Mucosa of rectum (tissue), 2 donors: Measurements from ENCODE around the gene SPAG4.

ENCODE experiments used
- H3K27ac ChIP-seq, 2 donors: one replicate each; pipeline ENCODE4 v1.7.0; 2013; ENCODE audit warnings: inconsistent platforms in 2 of 2, low read depth in 2 of 2, low read length in 2 of 2
- H3K27me3 ChIP-seq, 2 donors: one replicate each; pipeline ENCODE4 v1.7.0; 2013; ENCODE audit warnings: low read length in 2 of 2; ENCODE audit not compliant: control insufficient read depth in 2 of 2, insufficient read depth in 2 of 2
- H3K36me3 ChIP-seq, 2 donors: one replicate each; pipeline ENCODE4 v1.7.0; 2013; ENCODE audit warnings: low read length in 2 of 2; ENCODE audit not compliant: control insufficient read depth in 2 of 2, insufficient read depth in 2 of 2
- H3K4me1 ChIP-seq, 2 donors: one replicate each; pipeline ENCODE4 v1.7.0; 2013; ENCODE audit warnings: low read length in 2 of 2, mild to moderate bottlenecking in 1 of 2; ENCODE audit not compliant: control insufficient read depth in 2 of 2, insufficient read depth in 2 of 2
- H3K4me3 ChIP-seq, 2 donors: one replicate each; pipeline ENCODE4 v1.7.0; 2013; ENCODE audit warnings: low read length in 2 of 2
- H3K9ac ChIP-seq, 2 donors: one replicate each; pipeline ENCODE4 v1.7.0; 2013; ENCODE audit warnings: low read length in 2 of 2, low read depth in 1 of 2, mild to moderate bottlenecking in 1 of 2
- H3K9me3 ChIP-seq, 2 donors: one replicate each; pipeline ENCODE4 v1.7.0; 2013; ENCODE audit warnings: low read length in 2 of 2; ENCODE audit not compliant: control insufficient read depth in 2 of 2
- donor health status: healthy.
- donor health status: Normal muscosa, but diverticular disease.

SPAG4 gene

GRCh38 chr20:35638751-35639150, 23.1 kb downstream of the SPAG4 start:
- H3K4me3 ChIP-seq, result no peak overlapping the region
- no peak overlapping the region for H3K27ac ChIP-seq
- no peaks in the 10 kb centered on the region for H3K9me3 ChIP-seq
- H3K27me3 ChIP-seq, result no peaks in the 10 kb centered on the region
- H3K9ac ChIP-seq, result no peak overlapping the region
- H3K4me1 ChIP-seq, result no peaks in the 10 kb centered on the region
- H3K36me3 ChIP-seq, result no peaks in the 10 kb centered on the region

DNA sequence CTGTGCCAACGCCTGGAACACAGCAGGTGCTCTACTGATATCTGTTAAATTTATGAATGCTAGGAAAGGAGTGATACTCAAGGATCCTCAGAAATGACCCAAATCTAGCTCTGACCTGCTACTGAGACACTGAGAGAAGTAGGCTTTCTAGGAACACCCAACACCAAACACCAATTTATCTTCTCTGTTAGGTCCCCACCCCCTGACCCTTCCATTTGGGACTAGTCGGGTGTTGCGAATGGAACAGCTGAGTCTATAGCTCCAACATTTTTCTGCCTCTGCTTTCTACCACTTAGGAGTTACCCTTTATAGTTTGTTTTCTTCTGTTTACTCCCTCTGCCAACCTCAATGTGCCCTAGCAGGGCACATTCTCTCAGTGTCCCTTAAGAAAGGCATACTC, 25.1 kb downstream of the SPAG4 start:
- Histone ChIP-seq H3K27ac (no peak overlapping the region), H3K9ac (no peak overlapping the region), H3K36me3 (no peaks in the 10 kb centered on the region), H3K27me3 (no peaks in the 10 kb centered on the region), H3K4me1 (no peaks in the 10 kb centered on the region), H3K4me3 (no peak overlapping the region), H3K9me3 (no peaks in the 10 kb centered on the region)

GRCh38 chr20:35641743-35642142, 26.1 kb downstream of the SPAG4 start:
- no peaks in the 10 kb centered on the region for H3K27me3 ChIP-seq
- no peak overlapping the region for H3K4me3 ChIP-seq
- no peaks in the 10 kb centered on the region for H3K36me3 ChIP-seq
- H3K27ac ChIP-seq, result no peak overlapping the region
- H3K9me3 ChIP-seq, result no peaks in the 10 kb centered on the region
- no peak overlapping the region for H3K9ac ChIP-seq
- H3K4me1 ChIP-seq, result no peaks in the 10 kb centered on the region

- H3K36me3 ChIP-seq, result no peaks in the 10 kb centered on the region
- H3K4me3 ChIP-seq, result no peak overlapping the region
- no peaks in the 10 kb centered on the region for H3K4me1 ChIP-seq
- H3K9ac ChIP-seq, result no peak overlapping the region
- no peaks in the 10 kb centered on the region for H3K27me3 ChIP-seq
- no peak overlapping the region for H3K27ac ChIP-seq
- H3K9me3 ChIP-seq, result no peaks in the 10 kb centered on the region
These were observed 27.4 kb downstream of the SPAG4 start for GRCh38 chr20:35643045-35643444.

DNA sequence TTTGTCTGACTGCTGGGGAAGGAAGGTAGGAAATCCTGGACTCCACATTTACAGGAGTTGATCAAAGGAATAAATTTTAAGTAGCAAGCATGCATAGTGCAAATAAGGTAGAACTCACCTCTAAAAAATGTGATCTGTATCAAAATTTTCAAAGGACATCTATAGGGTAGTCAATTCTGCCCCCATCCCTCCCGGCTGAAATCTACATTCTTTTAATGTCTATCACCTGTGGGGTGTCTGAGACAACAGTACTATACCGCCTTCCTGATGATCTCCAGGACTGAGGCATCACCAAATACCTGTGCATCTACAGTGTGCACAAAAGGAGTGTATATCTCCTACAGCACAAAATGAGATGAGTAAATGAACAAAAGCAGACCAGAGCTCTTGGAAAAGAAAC, 29.2 kb downstream of the SPAG4 start:
- H3K27ac ChIP-seq, result no peak overlapping the region

GRCh38 chr20:35648836-35649235, 33.2 kb downstream of the SPAG4 start:
- Histone ChIP-seq H3K9me3 (no peaks in the 10 kb centered on the region), H3K27me3 (no peaks in the 10 kb centered on the region), H3K4me3 (no peak overlapping the region), H3K4me1 (no peaks in the 10 kb centered on the region), H3K9ac (no peak overlapping the region), H3K27ac (no peak overlapping the region), H3K36me3 (peaks cover 10 to 18% of the 10 kb centered on the region in 2 donors)

More for the DNA sequence above, 29.2 kb downstream of the SPAG4 start:
- H3K9ac ChIP-seq, result no peak overlapping the region
- no peaks in the 10 kb centered on the region for H3K4me1 ChIP-seq
- H3K9me3 ChIP-seq, result no peaks in the 10 kb centered on the region
- no peak overlapping the region for H3K4me3 ChIP-seq
- H3K36me3 ChIP-seq, result peaks cover 0 to 2% of the 10 kb centered on the region in 2 donors
- H3K27me3 ChIP-seq, result no peaks in the 10 kb centered on the region

DNA sequence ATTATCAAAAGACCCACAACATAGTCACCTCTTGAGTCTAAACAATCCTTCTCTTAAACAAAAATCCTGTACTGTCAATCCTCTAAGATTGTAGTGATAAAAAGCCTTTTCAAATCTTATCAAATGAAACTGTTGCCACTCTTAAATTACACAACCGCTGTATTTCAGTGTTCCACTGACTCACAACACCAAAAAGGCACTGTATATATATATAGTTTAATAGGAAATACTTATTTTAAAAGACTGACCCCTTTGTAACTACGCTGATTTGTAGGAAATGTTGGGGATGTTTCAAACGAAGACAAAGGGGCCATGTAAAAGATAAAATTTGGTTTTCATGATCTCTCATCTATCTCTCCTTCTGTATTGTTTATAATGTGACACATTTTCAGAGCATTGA, 35.0 kb downstream of the SPAG4 start:
- Histone ChIP-seq H3K4me1 (no peaks in the 10 kb centered on the region), H3K9me3 (no peaks in the 10 kb centered on the region), H3K27me3 (no peaks in the 10 kb centered on the region), H3K4me3 (no peak overlapping the region), H3K9ac (no peak overlapping the region), H3K27ac (no peak overlapping the region), H3K36me3 (peaks cover 26 to 33% of the 10 kb centered on the region in 2 donors)

DNA sequence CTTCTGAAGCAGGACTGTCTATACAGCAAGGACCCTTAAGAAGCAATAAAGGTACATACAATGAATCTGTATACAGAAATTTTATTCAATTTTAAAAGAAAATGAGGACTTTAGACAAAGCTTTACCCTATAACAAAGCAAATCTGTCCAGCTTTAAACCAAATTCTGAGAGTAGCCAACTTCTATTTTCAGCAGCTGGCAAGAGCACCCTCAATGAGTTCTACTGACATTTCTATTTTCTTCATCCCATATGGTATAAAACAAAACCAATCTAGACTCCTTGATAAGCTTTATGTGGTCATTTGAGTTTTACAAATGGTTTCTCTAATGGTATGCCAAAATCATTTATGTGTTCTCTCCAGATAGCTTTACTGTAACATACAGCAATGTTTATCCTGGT, 36.3 kb downstream of the SPAG4 start:
- Histone ChIP-seq H3K9ac (no peak overlapping the region), H3K27ac (no peak overlapping the region), H3K4me1 (peaks cover 0 to 2% of the 10 kb centered on the region in 2 donors), H3K36me3 (peaks cover 26 to 33% of the 10 kb centered on the region in 2 donors), H3K9me3 (no peaks in the 10 kb centered on the region), H3K27me3 (no peaks in the 10 kb centered on the region), H3K4me3 (no peak overlapping the region)

- Histone ChIP-seq H3K4me1 (peaks cover 0 to 2% of the 10 kb centered on the region in 2 donors), H3K4me3 (no peak overlapping the region), H3K36me3 (peaks cover 26 to 33% of the 10 kb centered on the region in 2 donors), H3K27me3 (no peaks in the 10 kb centered on the region), H3K9me3 (no peaks in the 10 kb centered on the region), H3K27ac (no peak overlapping the region), H3K9ac (no peak overlapping the region)
These were observed 37.2 kb downstream of the SPAG4 start for GRCh38 chr20:35652641-35653429.

DNA sequence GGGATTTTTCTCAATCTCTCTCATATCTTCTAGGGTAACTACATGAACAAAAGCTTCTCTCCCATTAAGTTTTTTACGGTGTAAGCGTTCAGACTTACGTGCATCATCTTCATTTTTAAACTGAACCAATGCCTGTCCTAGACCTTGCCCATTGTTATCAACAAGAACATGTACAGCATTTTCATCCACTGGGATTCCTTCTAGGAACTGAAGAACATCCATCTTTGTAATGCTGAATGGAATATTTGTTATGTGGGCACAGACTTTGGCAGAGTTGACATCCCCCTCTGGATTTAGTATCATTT, 37.8 kb downstream of the SPAG4 start:
- Histone ChIP-seq H3K27me3 (no peaks in the 10 kb centered on the region), H3K4me1 (peaks cover 0 to 2% of the 10 kb centered on the region in 2 donors), H3K4me3 (no peak overlapping the region), H3K27ac (no peak overlapping the region), H3K9me3 (no peaks in the 10 kb centered on the region), H3K36me3 (peaks cover 26 to 33% of the 10 kb centered on the region in 2 donors), H3K9ac (no peak overlapping the region)
